SK-N-SH (cell line): ENCODE measurements around the gene NTNG1.

ENCODE experiments used
- GABPA ChIP-seq: IDR thresholded peaks from 2 replicates; pipeline ENCODE4 v1.4.0; 2012; ENCODE audit warnings: low read depth, mild to moderate bottlenecking
- POLR2AphosphoS5 ChIP-seq: IDR thresholded peaks from 2 replicates; pipeline ENCODE4 v1.6.1; 2012; ENCODE audit warnings: low read depth, low read length
- TF ChIP-seq, protein P1 (sequence below): fragments of 200-600 bp; sonication (generic); IDR thresholded peaks from 2 replicates; pipeline ENCODE4 v1.6.1; 2017; ENCODE audit warnings: antibody characterized with exemption, mild to moderate bottlenecking, moderate library complexity
- TF ChIP-seq, protein P2 (sequence below): fragments of 150-350 bp; IDR thresholded peaks from 2 replicates; pipeline ENCODE4 v1.6.1; 2017; ENCODE audit warnings: antibody characterized with exemption, low read length, low read depth, borderline replicate concordance

DNA sequence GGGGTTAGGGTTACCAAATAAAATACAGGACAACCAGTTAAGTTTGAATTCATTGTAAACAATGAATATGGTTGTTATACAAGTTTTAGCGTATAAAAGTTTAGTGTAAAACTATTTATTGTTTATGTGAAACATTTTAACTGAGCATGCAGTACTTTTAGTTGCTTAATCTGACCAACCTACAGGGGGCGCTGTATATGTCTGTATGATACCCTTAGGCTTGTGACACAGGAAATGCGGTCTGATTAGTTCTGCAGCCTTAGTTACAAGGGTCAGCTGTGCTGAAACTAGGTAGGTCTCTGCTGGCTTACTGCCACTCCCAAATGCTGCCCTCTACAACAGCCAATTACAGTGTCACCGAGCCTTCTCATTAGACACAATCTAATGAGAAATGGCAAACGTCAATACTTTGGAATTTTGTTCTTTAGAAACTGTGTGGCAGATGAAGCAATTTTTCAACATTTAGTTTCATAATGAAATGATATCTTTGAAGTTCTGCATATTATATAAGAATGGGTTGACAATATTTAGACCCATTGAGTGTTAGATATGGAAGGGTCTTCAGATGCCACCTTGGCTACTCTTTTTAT is 56.2 kb downstream of the NTNG1 start:
- TF ChIP-seq POLR2AphosphoS5 (no peak), GABPA (no peak)
- TF ChIP-seq, protein P1, sequence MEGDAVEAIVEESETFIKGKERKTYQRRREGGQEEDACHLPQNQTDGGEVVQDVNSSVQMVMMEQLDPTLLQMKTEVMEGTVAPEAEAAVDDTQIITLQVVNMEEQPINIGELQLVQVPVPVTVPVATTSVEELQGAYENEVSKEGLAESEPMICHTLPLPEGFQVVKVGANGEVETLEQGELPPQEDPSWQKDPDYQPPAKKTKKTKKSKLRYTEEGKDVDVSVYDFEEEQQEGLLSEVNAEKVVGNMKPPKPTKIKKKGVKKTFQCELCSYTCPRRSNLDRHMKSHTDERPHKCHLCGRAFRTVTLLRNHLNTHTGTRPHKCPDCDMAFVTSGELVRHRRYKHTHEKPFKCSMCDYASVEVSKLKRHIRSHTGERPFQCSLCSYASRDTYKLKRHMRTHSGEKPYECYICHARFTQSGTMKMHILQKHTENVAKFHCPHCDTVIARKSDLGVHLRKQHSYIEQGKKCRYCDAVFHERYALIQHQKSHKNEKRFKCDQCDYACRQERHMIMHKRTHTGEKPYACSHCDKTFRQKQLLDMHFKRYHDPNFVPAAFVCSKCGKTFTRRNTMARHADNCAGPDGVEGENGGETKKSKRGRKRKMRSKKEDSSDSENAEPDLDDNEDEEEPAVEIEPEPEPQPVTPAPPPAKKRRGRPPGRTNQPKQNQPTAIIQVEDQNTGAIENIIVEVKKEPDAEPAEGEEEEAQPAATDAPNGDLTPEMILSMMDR, result peak; percentile 64
- TF ChIP-seq, protein P2, sequence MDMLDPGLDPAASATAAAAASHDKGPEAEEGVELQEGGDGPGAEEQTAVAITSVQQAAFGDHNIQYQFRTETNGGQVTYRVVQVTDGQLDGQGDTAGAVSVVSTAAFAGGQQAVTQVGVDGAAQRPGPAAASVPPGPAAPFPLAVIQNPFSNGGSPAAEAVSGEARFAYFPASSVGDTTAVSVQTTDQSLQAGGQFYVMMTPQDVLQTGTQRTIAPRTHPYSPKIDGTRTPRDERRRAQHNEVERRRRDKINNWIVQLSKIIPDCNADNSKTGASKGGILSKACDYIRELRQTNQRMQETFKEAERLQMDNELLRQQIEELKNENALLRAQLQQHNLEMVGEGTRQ, result no peak
